ENCODE data around the gene ARHGAP4.

The ARHGAP4 gene

DNA sequence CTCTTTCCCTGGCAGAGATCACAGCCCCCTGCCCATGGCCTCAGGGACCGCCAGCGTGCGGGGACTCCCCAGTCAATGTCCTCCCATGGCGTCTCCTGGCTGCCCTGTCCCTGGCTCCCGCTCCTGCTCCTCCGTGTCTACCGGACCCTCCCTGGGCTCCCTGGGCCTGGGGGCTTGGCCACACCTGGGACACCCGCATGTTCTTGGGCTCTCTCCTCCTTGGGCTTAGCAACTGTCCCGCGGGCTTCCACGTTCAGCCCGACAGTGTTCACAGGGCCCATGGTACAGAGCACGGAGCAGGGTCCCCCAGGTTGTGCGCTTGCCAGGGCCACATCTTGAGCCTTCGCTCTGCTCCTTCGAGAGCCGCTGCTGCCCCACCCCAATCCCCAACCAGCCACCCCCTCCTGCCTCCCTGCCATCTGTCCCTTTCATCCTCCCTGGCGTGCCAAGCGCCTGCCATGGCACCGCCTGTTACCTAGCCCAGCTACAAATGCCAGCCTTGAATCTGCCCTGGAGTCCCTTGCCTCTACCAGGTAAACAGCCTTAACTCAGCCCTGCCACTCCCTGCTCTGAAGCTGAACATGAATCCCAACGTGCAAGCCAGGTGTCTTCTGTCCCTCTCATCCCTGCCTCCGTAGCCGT is 17.7 kb downstream of the ARHGAP4 start:
- H3K4me3 ChIP-seq (ENCODE audit: low read depth, low read length), result no peak overlapping the region

DNA sequence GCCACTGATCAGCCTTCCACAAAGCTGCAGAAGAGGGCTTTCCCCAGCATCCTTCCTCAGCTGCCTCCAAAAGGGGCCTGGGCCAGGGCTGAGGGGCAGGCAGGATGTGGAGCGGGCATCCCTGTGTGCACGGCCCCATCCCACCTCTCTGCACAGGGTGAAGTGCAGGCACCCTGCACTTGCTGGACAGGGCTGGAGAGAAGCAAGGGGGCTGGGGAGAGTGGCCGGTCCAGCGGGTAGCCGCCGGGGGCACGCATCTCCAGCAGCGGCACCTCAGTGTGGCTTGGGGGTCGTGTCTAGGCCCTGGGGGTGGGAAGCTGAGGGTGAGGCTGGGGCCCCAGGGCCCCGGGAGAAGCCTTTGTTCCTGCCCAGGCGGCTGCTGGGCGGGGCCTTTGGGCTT is 18.6 kb downstream of the ARHGAP4 start:
- no peak overlapping the region for H3K4me3 ChIP-seq (ENCODE audit: low read depth, low read length)

DNA sequence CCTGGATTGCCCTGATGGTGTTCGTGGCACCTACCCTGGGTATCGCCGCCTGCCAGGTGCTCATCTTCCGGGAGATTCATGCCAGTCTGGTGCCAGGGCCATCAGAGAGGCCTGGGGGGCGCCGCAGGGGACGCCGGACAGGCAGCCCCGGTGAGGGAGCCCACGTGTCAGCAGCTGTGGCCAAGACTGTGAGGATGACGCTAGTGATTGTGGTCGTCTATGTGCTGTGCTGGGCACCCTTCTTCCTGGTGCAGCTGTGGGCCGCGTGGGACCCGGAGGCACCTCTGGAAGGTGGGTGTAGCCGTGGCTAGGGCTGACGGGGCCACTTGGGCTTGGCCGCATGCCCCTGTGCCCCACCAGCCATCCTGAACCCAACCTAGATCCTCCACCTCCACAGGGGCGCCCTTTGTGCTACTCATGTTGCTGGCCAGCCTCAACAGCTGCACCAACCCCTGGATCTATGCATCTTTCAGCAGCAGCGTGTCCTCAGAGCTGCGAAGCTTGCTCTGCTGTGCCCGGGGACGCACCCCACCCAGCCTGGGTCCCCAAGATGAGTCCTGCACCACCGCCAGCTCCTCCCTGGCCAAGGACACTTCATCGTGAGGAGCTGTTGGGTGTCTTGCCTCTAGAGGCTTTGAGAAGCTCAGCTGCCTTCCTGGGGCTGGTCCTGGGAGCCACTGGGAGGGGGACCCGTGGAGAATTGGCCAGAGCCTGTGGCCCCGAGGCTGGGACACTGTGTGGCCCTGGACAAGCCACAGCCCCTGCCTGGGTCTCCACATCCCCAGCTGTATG is 19.7 kb downstream of the ARHGAP4 start:
- H3K4me3 ChIP-seq (ENCODE audit: low read depth, low read length), result no peak overlapping the region

DNA sequence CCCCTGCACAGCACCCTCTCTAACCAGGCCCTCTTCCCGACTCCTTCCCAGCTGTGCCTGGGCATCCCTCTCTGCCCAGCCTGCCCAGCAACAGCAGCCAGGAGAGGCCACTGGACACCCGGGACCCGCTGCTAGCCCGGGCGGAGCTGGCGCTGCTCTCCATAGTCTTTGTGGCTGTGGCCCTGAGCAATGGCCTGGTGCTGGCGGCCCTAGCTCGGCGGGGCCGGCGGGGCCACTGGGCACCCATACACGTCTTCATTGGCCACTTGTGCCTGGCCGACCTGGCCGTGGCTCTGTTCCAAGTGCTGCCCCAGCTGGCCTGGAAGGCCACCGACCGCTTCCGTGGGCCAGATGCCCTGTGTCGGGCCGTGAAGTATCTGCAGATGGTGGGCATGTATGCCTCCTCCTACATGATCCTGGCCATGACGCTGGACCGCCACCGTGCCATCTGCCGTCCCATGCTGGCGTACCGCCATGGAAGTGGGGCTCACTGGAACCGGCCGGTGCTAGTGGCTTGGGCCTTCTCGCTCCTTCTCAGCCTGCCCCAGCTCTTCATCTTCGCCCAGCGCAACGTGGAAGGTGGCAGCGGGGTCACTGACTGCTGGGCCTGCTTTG is 20.5 kb downstream of the ARHGAP4 start:
- H3K4me3 ChIP-seq (ENCODE audit: low read depth, low read length), result no peak overlapping the region

DNA sequence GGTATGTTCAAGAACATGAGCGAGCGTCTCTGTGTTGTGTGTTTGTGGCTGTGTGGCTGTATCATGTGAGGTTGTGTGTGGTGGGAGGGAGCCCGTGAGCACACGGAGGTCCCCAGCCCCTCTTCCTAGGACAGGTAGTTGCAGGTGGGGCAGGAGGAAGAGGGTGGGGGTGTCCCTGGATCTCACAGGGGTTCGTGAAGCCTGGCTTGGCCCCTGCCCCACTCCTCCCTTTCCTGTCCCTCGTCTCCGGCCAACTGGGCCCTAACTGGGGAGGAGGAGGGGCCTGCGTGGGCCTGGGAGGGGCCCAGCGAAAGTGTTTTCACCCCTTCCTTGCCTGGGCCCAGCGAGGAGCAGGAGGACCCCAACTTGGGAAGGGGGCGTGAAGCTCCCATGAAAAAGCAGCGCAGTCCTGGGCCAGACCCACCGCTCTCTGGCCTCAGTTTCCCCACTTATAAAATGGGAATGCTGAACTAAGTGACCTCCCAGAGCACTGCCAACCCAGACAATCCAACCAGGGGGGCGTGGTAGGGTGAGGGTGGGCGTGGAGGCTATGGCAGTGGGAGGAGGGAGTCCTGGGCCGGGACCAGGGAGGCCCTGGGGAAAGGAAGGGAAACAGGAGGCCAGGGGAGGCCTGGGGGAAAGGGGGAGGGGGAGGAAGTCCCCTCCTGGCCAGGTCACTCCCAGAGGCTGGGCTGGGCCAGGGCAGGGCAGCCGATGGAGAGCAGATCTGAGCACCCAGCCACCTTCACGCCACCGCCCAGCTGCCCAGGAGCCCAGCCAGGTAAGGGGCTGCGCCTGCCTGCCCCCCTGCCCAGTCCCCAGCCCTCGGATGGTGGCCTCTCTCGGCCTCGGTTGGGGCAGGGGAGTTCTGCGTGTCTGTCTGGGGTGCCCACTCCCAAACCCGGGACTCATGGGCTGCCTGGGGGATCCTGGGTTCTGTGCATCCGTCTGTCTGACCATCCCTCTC is 21.8 kb downstream of the ARHGAP4 start, which contains the start of gene AVPR2:
Gene AVPR2 (plus strand): TSS at position 683 of the 967 bp plus-strand sequence. CDS start 473 bp downstream, outside the sequence.
- H3K4me3 ChIP-seq (ENCODE audit: low read depth, low read length), result no peak within 1 kb of the TSS

DNA sequence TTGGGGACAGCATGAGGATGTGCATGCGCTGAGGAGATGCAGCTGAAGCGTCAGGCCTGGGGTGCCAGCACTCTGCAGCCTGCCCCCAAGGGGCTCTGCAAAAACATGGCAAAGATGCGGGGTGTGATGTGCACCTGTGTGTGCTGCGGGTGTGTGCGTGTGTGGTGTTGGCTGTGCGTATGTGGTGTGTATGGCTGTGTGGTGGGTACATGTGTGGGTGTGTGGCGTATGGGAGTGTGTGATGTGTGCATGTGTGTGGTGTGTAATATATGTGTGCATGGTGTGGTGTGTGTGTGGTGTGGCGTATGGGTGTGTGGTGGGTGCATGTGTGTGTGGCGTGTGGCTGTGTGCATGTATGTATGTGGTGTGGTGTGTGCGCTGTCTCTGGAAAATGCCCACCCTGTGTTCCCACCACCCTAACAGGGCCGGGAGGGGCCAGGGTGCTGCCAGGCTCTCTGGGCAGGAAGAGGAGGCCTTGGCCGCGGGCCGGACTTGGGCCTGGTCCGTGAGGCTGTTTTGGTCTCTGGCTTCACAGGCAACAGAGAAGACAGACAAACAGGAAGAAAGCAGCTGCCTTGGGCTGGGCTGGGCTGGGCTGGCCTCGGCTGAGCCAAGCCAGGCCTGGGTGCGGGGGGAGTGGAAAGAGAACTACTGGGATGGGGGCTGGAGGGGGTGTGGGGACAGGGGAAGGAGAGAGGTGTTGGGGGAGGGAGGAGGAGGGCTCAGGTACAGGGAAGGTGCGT is 22.7 kb downstream of the ARHGAP4 start:
- no peak overlapping the region for H3K4me3 ChIP-seq (ENCODE audit: low read depth, low read length)

DNA sequence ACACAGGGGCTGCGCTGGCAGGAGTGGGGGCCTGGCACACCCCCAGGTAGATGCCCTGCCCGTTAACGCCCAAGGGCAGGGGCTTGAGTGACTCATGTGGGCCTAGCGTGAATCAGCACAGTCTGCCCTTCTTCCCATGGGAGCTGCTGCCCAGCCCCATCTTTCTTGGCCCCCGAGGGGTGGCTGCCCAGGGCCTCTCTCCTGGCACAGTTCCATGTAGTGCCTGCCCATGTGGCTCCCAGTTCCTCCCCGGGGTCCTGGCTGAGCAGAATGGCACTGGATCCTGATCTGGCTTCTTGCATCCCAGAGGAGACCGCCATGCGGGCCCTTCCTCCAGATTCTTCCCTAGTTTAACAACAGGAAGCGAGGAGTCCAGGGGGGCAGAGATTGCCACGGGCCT is 23.7 kb downstream of the ARHGAP4 start:
- no peak overlapping the region for H3K4me3 ChIP-seq (ENCODE audit: low read depth, low read length)

DNA sequence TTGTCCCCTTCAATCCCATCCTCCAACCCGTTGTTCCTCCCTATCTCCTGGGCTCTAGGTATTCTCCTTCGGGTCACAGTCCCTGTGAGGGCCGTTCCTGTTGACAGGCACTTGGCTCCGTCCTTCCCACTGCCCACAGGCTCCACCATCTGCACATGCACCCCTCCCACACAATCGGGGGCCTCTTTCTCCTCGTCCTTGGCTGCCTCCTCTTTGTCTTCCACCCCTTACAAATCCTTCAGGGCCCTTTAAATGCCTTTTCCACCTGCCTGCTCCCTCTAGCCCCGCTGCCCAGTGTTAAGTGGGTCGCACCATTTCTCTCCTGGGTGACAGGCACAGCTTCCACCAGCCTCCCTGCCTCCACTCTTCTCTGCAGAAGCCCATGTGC is 24.3 kb downstream of the ARHGAP4 start:
- H3K4me3 ChIP-seq (ENCODE audit: low read depth, low read length), result no peak overlapping the region

DNA sequence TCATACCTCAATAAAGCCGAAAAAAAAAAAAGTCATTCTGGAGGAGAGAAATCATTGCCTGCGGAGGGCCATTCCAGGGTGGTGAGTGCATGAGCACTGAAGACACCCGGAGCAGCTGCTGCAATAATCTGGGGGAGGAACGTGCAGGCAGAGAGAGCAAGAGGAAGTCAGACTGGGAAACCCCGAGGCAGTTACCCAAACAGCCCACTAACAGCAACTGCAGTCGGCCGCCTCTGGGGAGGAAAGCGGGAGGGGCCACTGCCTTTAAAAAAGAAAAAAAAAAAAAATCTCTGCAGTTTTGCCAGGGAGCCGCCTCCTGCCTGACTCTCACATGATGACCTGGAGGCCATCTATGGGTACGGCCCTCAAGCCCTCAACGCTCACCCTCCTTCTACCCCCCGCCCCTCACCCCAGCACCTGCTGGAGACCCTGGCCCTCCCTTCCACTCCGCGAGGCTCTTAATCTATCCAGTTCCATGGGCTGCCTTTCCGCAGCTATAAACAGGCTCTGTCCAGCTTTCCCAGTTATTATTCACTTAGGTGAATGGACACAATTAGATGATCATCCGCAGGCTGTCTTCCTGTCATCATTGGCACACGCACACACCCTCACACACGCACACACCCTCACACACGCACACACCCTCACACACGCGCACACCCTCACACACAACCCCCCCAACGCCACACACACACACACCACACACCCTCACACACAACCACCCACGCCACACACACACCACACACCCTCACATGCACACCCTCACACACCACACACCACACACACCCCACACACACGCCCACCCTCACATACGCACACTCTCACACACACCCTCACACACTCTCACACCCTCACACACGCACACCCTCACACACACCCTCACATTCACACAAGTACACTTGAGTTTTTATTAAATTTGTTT is 25.0 kb downstream of the ARHGAP4 start:
- no peak overlapping the region for H3K4me3 ChIP-seq (ENCODE audit: low read depth, low read length)

DNA sequence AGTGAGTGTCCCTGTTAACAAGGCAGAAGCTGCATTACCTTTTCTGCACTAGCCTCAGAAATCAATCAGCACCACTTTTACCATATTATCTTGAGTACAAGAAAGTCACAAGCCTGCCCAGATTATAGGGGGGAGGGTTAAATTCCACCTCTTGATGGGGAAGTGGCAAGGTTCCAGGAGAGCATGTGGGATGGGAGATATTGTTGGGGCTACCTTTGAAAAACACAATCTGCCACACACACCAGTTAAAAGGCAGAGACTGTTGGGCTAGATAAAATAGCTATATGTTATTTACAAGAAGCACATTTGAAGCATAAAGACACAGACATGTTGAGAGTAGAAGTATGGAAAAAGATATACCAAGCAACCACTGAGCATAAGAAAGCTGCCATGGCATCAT is 28.2 kb downstream of the ARHGAP4 start:
- no peak overlapping the region for H3K4me3 ChIP-seq (ENCODE audit: low read depth, low read length)

DNA sequence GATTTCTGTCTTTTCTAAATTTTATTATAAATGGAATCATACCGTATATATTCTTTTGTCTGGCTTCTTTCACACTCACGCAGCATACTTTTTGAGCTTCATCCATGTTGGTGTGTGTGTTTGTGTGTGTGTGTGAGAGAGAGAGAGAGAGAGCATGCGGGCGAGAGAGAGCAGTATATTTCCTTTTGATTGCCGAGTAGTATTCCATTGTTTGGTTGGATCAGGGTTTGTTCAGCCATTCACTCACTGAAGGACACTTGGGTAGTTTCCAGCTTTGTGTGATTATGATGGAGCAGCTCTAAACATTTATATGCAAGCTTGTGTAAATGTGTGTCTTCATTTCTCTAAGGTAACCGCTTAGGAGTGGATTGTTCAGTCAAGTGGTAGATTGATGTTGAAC is 36.9 kb downstream of the ARHGAP4 start:
- no peak overlapping the region for H3K4me3 ChIP-seq (ENCODE audit: low read depth, low read length)

DNA sequence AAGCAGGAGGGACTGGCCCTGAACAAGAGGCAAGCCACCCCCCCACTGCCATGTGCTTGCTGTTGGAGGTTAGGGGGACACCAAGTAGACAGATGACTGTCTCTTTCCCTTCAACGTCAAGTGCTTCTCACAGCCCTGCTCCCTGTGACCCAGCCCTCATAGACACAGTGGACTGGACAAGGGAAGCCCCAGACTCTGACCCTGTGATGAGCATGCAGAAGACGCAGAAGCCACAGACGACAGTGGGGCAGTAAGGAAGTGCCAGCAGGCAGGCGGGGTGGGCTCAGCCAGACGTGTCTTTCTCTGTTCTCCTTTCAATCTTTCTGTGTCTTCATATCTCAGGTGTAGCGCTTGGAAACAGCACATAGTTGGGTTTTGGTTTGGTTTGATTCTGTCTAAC is 37.7 kb downstream of the ARHGAP4 start:
- no peak overlapping the region for H3K4me3 ChIP-seq (ENCODE audit: low read depth, low read length)

DNA sequence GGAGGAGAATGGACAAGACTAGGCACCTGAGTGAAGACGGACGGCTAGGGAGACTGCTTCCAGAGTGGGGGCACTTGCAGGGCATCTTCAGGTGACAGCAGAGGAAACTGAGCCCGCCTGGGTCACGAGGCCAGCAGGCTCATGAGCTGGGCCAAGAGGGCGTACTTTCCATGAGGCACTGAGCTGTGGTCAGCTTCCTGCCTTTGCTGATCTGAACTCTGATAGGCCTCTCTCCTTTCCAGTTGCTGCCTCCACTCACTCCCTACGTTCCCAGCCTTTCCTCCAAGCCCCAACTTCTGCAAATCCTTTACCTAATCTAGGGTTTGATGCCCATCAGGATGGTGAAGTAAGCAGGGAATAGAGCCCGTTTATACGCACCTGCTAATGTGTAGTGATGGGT is 38.7 kb downstream of the ARHGAP4 start:
- H3K4me3 ChIP-seq (ENCODE audit: low read depth, low read length), result no peak overlapping the region

DNA sequence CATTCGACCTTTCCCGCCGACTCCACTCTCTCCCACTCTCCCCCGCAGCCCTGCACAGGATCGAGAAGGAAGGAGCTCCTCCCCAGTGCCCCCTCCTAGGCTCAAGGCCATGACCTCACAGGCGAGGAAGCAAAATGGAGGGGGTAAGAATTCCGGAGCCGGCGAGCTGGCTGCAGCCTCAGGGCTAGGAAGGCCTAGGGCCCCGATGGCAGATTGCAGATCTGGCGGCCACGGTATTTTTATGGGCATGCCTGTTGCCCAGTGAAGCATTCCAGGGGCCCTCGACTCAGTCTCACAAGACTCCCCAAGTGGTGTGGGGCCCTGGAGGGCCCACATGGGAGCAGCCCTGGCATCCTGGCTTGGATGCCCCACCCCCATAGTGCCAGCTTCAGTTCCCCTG is 39.1 kb downstream of the ARHGAP4 start:
- H3K4me3 ChIP-seq (ENCODE audit: low read depth, low read length), result no peak overlapping the region

DNA sequence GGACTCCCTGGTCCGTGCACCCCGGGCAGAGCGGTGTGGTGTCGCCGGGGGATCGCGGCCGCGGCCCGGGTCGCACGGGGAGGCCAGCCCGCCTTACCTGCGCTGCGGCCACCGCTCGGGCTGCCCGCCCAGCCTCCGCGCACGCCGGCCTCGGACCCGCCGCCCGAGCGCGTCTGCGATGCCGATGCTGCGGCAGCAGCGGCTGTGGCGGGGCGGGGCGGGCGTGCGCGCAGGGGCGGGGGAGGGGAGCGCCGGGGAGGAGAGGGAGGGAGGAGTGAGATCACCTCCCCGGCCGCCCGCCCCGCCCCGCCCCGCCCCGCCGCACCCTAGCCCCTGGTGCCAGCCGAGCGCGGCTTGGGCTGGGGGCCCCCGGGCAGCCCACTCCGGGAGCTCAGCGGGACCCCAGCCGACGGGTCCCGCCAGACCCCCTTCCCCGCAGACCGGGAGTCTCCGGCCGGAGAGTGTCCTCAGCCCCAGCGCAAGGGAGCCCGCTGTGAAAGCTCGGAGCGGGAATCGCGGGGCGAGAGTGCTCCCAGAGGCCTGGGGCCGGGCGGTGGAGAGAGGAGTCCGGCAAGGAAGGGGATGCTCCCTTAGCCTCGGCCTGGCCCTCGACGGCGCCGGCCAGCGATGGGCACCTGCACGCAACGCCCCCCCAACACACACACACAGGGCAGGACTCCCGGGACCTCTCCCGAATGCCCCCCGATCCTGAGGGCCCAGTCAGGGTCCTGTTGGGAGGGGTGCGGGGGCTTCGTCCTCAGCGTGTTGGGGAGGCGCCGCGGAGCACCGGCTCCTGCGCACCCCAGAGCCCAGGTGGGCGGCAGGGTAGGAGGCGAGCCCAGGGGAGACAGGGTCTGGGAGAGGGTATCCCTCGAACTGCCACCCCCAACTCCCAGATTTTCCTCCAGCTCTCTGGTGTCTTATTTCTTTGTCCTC is 39.8 kb downstream of the ARHGAP4 start, which contains the start of gene L1CAM:
Gene L1CAM (minus strand): TSS at position 206 of the 936 bp plus-strand sequence. CDS start 10,337 bp downstream, outside the sequence.
- H3K4me3 ChIP-seq (ENCODE audit: low read depth, low read length), result peak within 1 kb of the TSS; percentile 48

DNA sequence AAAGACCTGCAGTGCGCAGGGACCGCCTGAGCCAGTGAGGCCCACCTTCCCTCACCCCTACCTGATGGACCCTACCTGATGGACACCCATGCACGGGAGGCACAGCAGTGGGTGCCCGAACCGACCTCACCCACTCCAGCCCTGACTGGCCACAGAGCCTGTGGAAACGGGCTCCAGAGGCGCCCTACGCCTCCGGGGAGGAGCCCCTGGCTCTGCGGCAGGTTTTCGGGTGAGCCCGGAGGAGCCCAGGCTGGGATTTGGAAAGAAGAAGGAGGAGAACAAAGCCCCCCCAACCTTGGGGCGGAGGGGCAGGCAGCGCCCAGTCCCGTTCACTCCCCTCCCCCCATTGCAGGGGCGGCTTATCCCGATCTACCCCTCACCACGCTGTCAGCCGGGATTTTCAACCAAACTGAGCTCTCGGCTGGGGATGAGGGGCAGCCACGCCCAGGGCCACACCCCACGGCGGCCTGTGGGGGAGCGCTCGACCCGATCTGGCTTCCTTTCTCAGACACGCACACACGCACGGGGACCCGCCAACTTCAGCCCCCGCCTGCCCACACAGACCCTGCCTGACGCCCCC is 40.8 kb downstream of the ARHGAP4 start:
- peak overlapping the region; percentile 48 for H3K4me3 ChIP-seq (ENCODE audit: low read depth, low read length)

DNA sequence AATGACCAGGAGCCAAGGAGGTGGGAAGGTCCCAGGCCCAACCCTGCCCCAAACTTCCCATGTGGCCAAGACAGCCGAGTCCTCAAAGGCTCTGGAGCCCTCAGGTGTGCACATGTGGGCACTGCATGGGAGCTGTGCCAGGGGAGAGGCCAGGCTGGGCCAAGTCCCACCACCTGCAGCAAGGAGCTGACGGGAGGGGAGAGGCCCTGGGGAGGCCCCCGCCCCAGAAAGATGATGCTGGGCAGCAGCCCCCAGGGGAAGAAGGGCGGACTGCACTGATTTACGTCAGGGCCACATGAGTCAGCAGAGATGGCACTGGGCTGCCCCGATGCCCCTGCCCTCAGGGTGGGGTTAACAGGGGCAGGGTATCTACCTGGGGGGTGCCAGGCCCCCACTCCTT is 41.5 kb downstream of the ARHGAP4 start:
- no peak overlapping the region for H3K4me3 ChIP-seq (ENCODE audit: low read depth, low read length)

DNA sequence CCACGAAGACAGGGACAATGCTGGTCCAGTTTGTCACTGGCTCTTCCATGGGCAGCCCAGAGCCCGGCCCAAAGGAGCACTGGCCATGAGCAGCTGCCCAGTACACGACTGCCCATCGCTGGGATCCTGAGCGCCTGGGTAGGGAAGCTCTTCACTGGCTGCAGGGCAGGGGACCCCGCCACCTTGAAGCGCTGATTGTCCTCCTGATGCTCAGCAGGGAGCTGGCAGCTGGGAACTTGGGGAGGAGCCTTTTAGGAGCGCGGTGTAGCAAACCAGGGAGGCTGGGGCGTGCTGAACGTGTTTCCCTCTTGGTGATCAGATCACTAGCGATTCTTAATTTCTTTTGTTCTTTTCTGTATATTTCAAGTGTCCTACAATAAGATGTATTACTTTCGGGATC is 41.9 kb downstream of the ARHGAP4 start:
- no peak overlapping the region for H3K4me3 ChIP-seq (ENCODE audit: low read depth, low read length)
